ENCODE data around the gene MAN2A2. TPM values are rescaled to one million over a fixed set of nuclear protein-coding genes. Genes with fewer than 3 reads are reported as not detected.

MAN2A2 gene
- total and polyA plus RNA-seq, 8 donors = 46.1 to 86.3 (median 59.4) TPM

- TF ChIP-seq CTCF (IDR thresholded peaks at IDR 0.05) = no peak
- Histone ChIP-seq H3K27me3 (no peaks in the 10 kb centered on the region), H3K27ac (no peak overlapping the region), H3K4me3 (no peak overlapping the region), H3K9me3 (no peaks in the 10 kb centered on the region), H3K36me3 (peaks cover 0 to 62% of the 10 kb centered on the region in 2 donors), H3K4me1 (no peaks in the 10 kb centered on the region)
- DNase-seq = no peak
- no peak for ATAC-seq
- intact Hi-C loops (cut with DNase I) = no loop called here
Measured at GRCh38 chr15:90967206-90967605, 64.1 kb downstream of the MAN2A2 start.

- no peaks in the 10 kb centered on the region for H3K9me3 ChIP-seq
- H3K27me3 ChIP-seq = no peaks in the 10 kb centered on the region
- no peak overlapping the region for H3K4me3 ChIP-seq
- intact Hi-C loops (cut with DNase I) = no loop called here
- no peak for TF ChIP-seq CTCF (IDR thresholded peaks at IDR 0.05)
- no peak for DNase-seq
- H3K4me1 ChIP-seq = no peaks in the 10 kb centered on the region
- peaks cover 0 to 74% of the 10 kb centered on the region in 2 donors for H3K36me3 ChIP-seq
- H3K27ac ChIP-seq = no peak overlapping the region
- no peak for ATAC-seq
Measured at GRCh38 chr15:90968434-90968833, 65.3 kb downstream of the MAN2A2 start.

GRCh38 chr15:90970274-90970673, 67.2 kb downstream of the MAN2A2 start:
- TF ChIP-seq CTCF (IDR thresholded peaks at IDR 0.05) = no peak
- no peaks in the 10 kb centered on the region for H3K4me1 ChIP-seq
- no peaks in the 10 kb centered on the region for H3K27me3 ChIP-seq
- H3K27ac ChIP-seq = no peak overlapping the region
- DNase-seq = no peak
- H3K9me3 ChIP-seq = no peaks in the 10 kb centered on the region
- intact Hi-C loops (cut with DNase I) = no loop called here
- no peak for ATAC-seq
- no peak overlapping the region for H3K4me3 ChIP-seq
- H3K36me3 ChIP-seq = peaks cover 0 to 83% of the 10 kb centered on the region in 2 donors

- Histone ChIP-seq H3K27ac (no peak overlapping the region), H3K27me3 (no peaks in the 10 kb centered on the region), H3K4me3 (no peak overlapping the region), H3K36me3 (peaks cover 0 to 75% of the 10 kb centered on the region in 2 donors), H3K9me3 (no peaks in the 10 kb centered on the region), H3K4me1 (no peaks in the 10 kb centered on the region)
- no peak for ATAC-seq
- DNase-seq = no peak
- TF ChIP-seq CTCF (IDR thresholded peaks at IDR 0.05) = no peak
- intact Hi-C loops (cut with DNase I) = no loop called here
Measured at GRCh38 chr15:90972133-90972532, 69.0 kb downstream of the MAN2A2 start.

Other genes with a start within 250 kb of the MAN2A2 start
- gene BLM, start 186.0 kb upstream of the MAN2A2 start, total RNA-seq = 1 to 10 TPM; 3.7 to 4.4 TPM
- gene BLM, start 186.0 kb upstream of the MAN2A2 start, polyA plus RNA-seq (ENCODE audit: insufficient read length in 6 of 6) = 10 to 100 TPM in 3 of 6 donors, 1 to 10 TPM in 3; 7.2 to 13.1 (median 10.1) TPM
- gene FURIN, start 34.7 kb upstream of the MAN2A2 start, total RNA-seq = 100 to 1,000 TPM; 114 TPM
- gene FURIN, start 34.7 kb upstream of the MAN2A2 start, polyA plus RNA-seq (ENCODE audit: insufficient read length in 6 of 6) = 10 to 100 TPM; 43.6 to 77.0 (median 60.9) TPM
- gene FES, start 18.8 kb upstream of the MAN2A2 start, total RNA-seq = 10 to 100 TPM; 37.6 to 65.2 TPM
- 10 to 100 TPM; 20.8 to 31.3 (median 25.3) TPM for gene FES, start 18.8 kb upstream of the MAN2A2 start, polyA plus RNA-seq (ENCODE audit: insufficient read length in 6 of 6)
- 10 to 100 TPM; 12.4 to 13.5 TPM for gene HDDC3, start 29.2 kb downstream of the MAN2A2 start, total RNA-seq
- 10 to 100 TPM; 10.3 to 15.9 (median 14.0) TPM for gene HDDC3, start 29.2 kb downstream of the MAN2A2 start, polyA plus RNA-seq (ENCODE audit: insufficient read length in 6 of 6)
- gene UNC45A, start 32.0 kb downstream of the MAN2A2 start, total RNA-seq = 10 to 100 TPM; 62.3 to 74.4 TPM
- 10 to 100 TPM; 64.0 to 80.4 (median 70.7) TPM for gene UNC45A, start 32.0 kb downstream of the MAN2A2 start, polyA plus RNA-seq (ENCODE audit: insufficient read length in 6 of 6)
- 10 to 100 TPM in 1 of 2 donors, 1 to 10 TPM in 1; 9.8 to 12.5 TPM for gene RCCD1, start 51.6 kb downstream of the MAN2A2 start, total RNA-seq
- 10 to 100 TPM; 16.1 to 21.2 (median 20.0) TPM for gene RCCD1, start 51.6 kb downstream of the MAN2A2 start, polyA plus RNA-seq (ENCODE audit: insufficient read length in 6 of 6)
- gene PRC1, start 91.2 kb downstream of the MAN2A2 start, total RNA-seq = 10 to 100 TPM; 10.4 to 31.2 TPM
- 100 to 1,000 TPM in 2 of 6 donors, 10 to 100 TPM in 4; 53.2 to 137 (median 77.4) TPM for gene PRC1, start 91.2 kb downstream of the MAN2A2 start, polyA plus RNA-seq (ENCODE audit: insufficient read length in 6 of 6)
- gene VPS33B, start 119.3 kb downstream of the MAN2A2 start, total RNA-seq = 10 to 100 TPM; 11.8 to 16.6 TPM
- 10 to 100 TPM; 16.7 to 19.5 (median 18.7) TPM for gene VPS33B, start 119.3 kb downstream of the MAN2A2 start, polyA plus RNA-seq (ENCODE audit: insufficient read length in 6 of 6)
- under 1 TPM; 0.58 to 0.99 TPM for gene SV2B, start 197.0 kb downstream of the MAN2A2 start, total RNA-seq
- gene SV2B, start 197.0 kb downstream of the MAN2A2 start, polyA plus RNA-seq (ENCODE audit: insufficient read length in 6 of 6) = 1 to 10 TPM; 1.1 to 3.2 (median 1.6) TPM

Measured in left lung (tissue), 10 donors.